Testis (tissue), 2 donors: ENCODE measurements around the gene RASGRF2.

ENCODE experiments used
- CTCF ChIP-seq, 3 experiments: fragments of 450-650 bp in 2 of 3; fragments of 200-600 bp in 1 of 3; sonication (generic) in 1 of 3; IDR thresholded peaks; one replicate each; pipeline ENCODE4 v1.5.1; 2016 to 2019; ENCODE audit warnings: antibody characterized with exemption in 3 of 3, mild to moderate bottlenecking in 2 of 3, moderate library complexity in 1 of 3
- POLR2A ChIP-seq: fragments of 450-650 bp; IDR thresholded peaks from one replicate; pipeline ENCODE4 v1.6.1; 2017; ENCODE audit warnings: antibody characterized with exemption, mild to moderate bottlenecking, moderate library complexity

DNA sequence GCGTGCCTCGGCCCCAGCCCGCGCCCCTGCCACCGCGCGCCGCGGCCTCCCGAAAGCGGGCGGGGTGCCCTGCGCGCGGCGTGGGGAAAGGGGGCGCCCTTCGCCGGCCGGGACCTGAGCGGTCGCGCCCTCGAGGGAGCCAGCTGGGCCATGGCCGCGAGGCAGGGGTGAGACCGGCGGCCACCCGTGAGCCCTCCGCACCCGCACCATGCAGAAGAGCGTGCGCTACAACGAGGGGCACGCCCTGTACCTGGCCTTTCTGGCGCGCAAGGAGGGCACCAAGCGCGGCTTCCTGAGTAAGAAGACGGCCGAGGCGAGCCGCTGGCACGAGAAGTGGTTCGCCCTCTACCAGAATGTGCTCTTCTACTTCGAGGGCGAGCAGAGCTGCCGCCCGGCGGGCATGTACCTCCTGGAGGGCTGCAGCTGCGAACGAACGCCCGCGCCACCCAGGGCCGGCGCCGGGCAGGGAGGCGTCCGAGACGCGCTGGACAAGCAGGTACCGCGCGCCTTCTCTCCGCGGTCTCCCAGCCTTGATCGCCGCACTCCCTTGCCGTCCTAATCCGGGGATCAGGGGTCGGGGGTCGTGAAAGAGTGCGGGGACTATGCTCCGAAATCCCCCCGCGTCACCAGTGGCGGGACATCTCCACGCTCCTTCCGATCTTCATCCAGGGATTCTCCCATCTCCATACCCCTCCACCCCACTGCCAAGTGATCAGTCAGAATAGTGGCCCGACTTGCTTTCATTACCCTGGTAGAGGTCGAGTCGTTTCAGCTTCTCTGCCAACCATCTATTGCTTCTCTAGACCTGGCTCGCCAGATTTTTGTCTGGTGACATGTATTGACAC is 590 bp downstream of the RASGRF2 start:
- TF ChIP-seq POLR2A (no peak), CTCF (IDR thresholded peaks at IDR 0.05) (no peak)
